HepG2 (cell line): ENCODE data around the gene ZBTB7A. TPM values are rescaled to one million over a fixed set of nuclear protein-coding genes. Genes with fewer than 3 reads are reported as not detected.

Experiments
- ADNP ChIP-seq: sonication (generic); formaldehyde crosslinking; IDR thresholded peaks from 2 replicates; pipeline ENCODE4 v1.4.0; 2020; ENCODE audit warnings: missing genetic modification reagents
- ATF1 ChIP-seq: IDR thresholded peaks from 2 replicates; pipeline ENCODE4 v1.6.1; 2016; ENCODE audit warnings: mild to moderate bottlenecking, control low read depth
- CEBPG ChIP-seq: IDR thresholded peaks from 2 replicates; pipeline ENCODE4 v1.6.1; 2016
- FOXO1 ChIP-seq: sonication (generic); formaldehyde crosslinking; IDR thresholded peaks from 2 replicates; pipeline ENCODE4 v1.4.0; 2020; ENCODE audit warnings: missing genetic modification reagents
- HDAC6 ChIP-seq: fragments of 200-600 bp; sonication (generic); IDR thresholded peaks from 2 replicates; pipeline ENCODE4 v1.7.0; 2017; ENCODE audit warnings: mild to moderate bottlenecking, antibody characterized with exemption, low read length, low read depth
- ISL2 ChIP-seq: sonication (generic); formaldehyde crosslinking; IDR thresholded peaks from 2 replicates; pipeline ENCODE4 v1.5.0; 2020; ENCODE audit warnings: missing genetic modification reagents
- KAT7 ChIP-seq: IDR thresholded peaks from 2 replicates; pipeline ENCODE4 v1.6.1; 2018; ENCODE audit warnings: borderline replicate concordance, missing compliant biosample characterization
- MED1 ChIP-seq: sonication (generic); formaldehyde crosslinking; IDR thresholded peaks from 2 replicates; pipeline ENCODE4 v1.4.0; 2020; ENCODE audit warnings: missing genetic modification reagents
- NFATC3 ChIP-seq: sonication (generic); formaldehyde crosslinking; IDR thresholded peaks from 2 replicates; pipeline ENCODE4 v1.5.1; 2020; ENCODE audit warnings: mild to moderate bottlenecking, missing genetic modification reagents
- PAX8 ChIP-seq: sonication (generic); formaldehyde crosslinking; IDR thresholded peaks from 2 replicates; pipeline ENCODE4 v1.8.0; 2022; ENCODE audit warnings: mild to moderate bottlenecking, missing genetic modification reagents, borderline replicate concordance
- PLRG1 ChIP-seq: fragments of 450-650 bp; conservative IDR thresholded peaks from 2 replicates; pipeline ENCODE4 v1.6.1; 2016
- PTBP1 ChIP-seq: fragments of 200-400 bp; formaldehyde crosslinking; IDR thresholded peaks from 2 replicates; pipeline ENCODE4 v1.6.1; 2018; ENCODE audit warnings: low read length, low read depth; ENCODE audit not compliant: poor library complexity, severe bottlenecking
- SRY ChIP-seq: sonication (generic); formaldehyde crosslinking; IDR thresholded peaks from 2 replicates; pipeline ENCODE4 v1.8.0; 2022; ENCODE audit warnings: mild to moderate bottlenecking, missing genetic modification reagents
- ZBTB38 ChIP-seq: sonication (generic); formaldehyde crosslinking; IDR thresholded peaks from 2 replicates; pipeline ENCODE4 v1.5.1; 2020; ENCODE audit warnings: mild to moderate bottlenecking, missing genetic modification reagents
- ZBTB42 ChIP-seq: sonication (generic); formaldehyde crosslinking; IDR thresholded peaks from 2 replicates; pipeline ENCODE4 v1.5.0; 2020; ENCODE audit warnings: mild to moderate bottlenecking, missing genetic modification reagents
- ZNF24 ChIP-seq: fragments of 450-650 bp; IDR thresholded peaks from 2 replicates; pipeline ENCODE4 v1.6.1; 2017; ENCODE audit warnings: antibody characterized with exemption, mild to moderate bottlenecking
- ZNF383 ChIP-seq: sonication (generic); formaldehyde crosslinking; IDR thresholded peaks from 2 replicates; pipeline ENCODE4 v1.4.0; 2020; ENCODE audit warnings: missing genetic modification reagents, mild to moderate bottlenecking, borderline replicate concordance
- ZNF737 ChIP-seq: sonication (generic); formaldehyde crosslinking; IDR thresholded peaks from 2 replicates; pipeline ENCODE4 v1.5.0; 2020; ENCODE audit warnings: missing genetic modification reagents, mild to moderate bottlenecking, borderline replicate concordance
- ZNF768 ChIP-seq: sonication (generic); formaldehyde crosslinking; IDR thresholded peaks from 2 replicates; pipeline ENCODE4 v1.4.0; 2020; ENCODE audit warnings: missing genetic modification reagents
- polyA plus RNA-seq, 8 experiments: library from polyadenylated mRNA; depleted of rRNA in 3 of 8; stranded (reverse) in 7 of 8; unstranded in 1 of 8; fragments of >200 nt; fragmentation: Illumina TruSeq in 4 of 8; extraction: Trizol in 4 of 8; gene quantifications; 2 replicates each; pipeline versions ENCODE4 v1.2.1 to v1.2.3, GENCODE V29; 2011 to 2016; ENCODE audit warnings: low read depth in 4 of 8, missing spikeins in 1 of 8, mixed read lengths in 1 of 8; ENCODE audit not compliant: insufficient read depth in 1 of 8
- total RNA-seq, 5 experiments: library from RNA; depleted of rRNA; stranded (reverse); fragments of >200 nt; fragmentation: Illumina TruSeq; extraction: Trizol; gene quantifications; 2 replicates each; pipeline ENCODE4 v1.2.3, GENCODE V29; 2016; ENCODE audit warnings: low read depth in 1 of 5
- TF ChIP-seq, protein P1 (sequence below): sonication (generic); formaldehyde crosslinking; IDR thresholded peaks from 2 replicates; pipeline ENCODE4 v1.8.0; 2022; ENCODE audit warnings: mild to moderate bottlenecking, missing genetic modification reagents, borderline replicate concordance
- TF ChIP-seq, protein P2 (sequence below): sonication (generic); formaldehyde crosslinking; IDR thresholded peaks from 2 replicates; pipeline ENCODE4 v1.4.0; 2020; ENCODE audit warnings: mild to moderate bottlenecking, missing genetic modification reagents
- TF ChIP-seq, protein P3 (sequence below): IDR thresholded peaks from 2 replicates; pipeline ENCODE4 v1.6.1; 2016
- TF ChIP-seq, protein P4 (sequence below): sonication (generic); formaldehyde crosslinking; IDR thresholded peaks from 2 replicates; pipeline ENCODE4 v1.4.0; 2020; ENCODE audit warnings: mild to moderate bottlenecking, missing genetic modification reagents
- TF ChIP-seq, protein P5 (sequence below): sonication (generic); formaldehyde crosslinking; IDR thresholded peaks from 2 replicates; pipeline ENCODE4 v1.4.0; 2020; ENCODE audit warnings: missing genetic modification reagents

ZBTB7A gene
- total and polyA plus RNA-seq, 2 of the 13 experiments (the other 11 are each of a cell fraction or from before 2014, with no cell fraction given) = 3.6 to 4.0 TPM

DNA sequence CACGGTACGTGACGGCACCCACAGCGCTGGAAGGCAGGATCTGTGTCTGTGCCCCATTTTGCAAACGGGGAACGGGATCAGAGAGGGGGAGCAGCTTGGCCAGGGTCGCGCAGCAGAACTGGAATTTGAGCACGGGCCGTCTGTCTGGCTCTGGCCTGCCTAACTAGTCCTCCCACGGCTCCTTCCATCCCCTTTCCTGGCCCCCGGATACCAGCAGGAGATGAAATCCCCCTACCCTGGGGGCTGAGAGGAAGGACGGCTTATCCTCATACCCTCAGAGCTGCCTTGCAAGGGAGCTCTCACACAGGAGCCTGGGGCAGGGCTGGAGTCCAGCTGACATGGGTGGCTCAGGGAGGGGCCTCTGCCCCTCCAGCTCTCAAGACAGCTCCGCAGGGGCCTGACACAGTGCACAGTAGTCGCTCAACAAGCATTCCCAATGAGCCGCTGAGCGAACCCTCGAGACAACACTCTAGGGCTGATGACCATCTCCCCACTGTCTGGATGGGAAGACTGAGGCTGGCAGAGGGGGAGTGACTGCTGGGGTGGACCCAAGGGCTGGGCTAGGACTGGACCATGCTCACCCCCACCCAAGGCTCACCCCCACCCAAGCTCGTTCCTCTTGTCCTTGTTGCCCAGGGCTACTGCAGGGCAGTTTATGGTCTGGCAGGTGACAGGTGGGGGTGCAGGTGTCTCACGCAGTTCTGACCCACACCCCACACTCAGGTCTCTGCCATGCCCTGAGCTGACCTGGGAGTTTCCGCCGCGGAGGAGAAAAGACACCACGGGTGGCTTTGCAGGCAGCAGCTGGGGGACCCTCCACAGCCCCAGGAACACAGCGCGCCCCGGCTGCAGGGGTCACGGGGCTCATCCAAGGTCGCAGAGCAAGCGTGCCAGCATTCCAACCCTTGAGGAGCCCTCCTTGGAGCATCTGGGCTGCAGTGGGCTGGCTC is 4.0 kb downstream of the ZBTB7A start (continued):
- TF ChIP-seq, protein P1, sequence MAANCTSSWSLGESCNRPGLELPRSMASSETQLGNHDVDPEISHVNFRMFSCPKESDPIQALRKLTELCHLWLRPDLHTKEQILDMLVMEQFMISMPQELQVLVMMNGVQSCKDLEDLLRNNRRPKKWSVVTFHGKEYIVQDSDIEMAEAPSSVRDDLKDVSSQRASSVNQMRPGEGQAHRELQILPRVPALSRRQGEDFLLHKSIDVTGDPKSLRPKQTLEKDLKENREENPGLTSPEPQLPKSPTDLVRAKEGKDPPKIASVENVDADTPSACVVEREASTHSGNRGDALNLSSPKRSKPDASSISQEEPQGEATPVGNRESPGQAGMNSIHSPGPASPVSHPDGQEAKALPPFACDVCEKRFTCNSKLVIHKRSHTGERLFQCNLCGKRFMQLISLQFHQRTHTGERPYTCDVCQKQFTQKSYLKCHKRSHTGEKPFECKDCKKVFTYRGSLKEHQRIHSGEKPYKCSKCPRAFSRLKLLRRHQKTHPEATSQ = no peak
- TF ChIP-seq ZNF737 (no peak), SRY (no peak), KAT7 (CRISPR knock-in tag) (0 out of 2 replicates have a peak, but pooled peaks have one; percentile 9), PTBP1 (no peak), PAX8 (CRISPR knock-in tag) (no peak), HDAC6 (no peak), ZNF383 (no peak), CEBPG (CRISPR knock-in tag) (no peak), ZBTB38 (CRISPR knock-in tag) (no peak), NFATC3 (CRISPR knock-in tag) (no peak), PLRG1 (no peak), MED1 (CRISPR knock-in tag) (no peak), ZBTB42 (0 out of 2 replicates have a peak, but pooled peaks have one; percentile 11), ATF1 (CRISPR knock-in tag) (no peak), ZNF24 (no peak), ZNF768 (peak; percentile 92), FOXO1 (CRISPR knock-in tag) (no peak), ISL2 (CRISPR knock-in tag) (no peak), ADNP (CRISPR knock-in tag) (peak; percentile 75; the same call in 1 of the 2 replicates)
- TF ChIP-seq, protein P2, sequence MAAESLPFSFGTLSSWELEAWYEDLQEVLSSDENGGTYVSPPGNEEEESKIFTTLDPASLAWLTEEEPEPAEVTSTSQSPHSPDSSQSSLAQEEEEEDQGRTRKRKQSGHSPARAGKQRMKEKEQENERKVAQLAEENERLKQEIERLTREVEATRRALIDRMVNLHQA = no peak
- TF ChIP-seq, protein P3, sequence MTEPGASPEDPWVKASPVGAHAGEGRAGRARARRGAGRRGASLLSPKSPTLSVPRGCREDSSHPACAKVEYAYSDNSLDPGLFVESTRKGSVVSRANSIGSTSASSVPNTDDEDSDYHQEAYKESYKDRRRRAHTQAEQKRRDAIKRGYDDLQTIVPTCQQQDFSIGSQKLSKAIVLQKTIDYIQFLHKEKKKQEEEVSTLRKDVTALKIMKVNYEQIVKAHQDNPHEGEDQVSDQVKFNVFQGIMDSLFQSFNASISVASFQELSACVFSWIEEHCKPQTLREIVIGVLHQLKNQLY (CRISPR knock-in tag) = no peak
- TF ChIP-seq, protein P4, sequence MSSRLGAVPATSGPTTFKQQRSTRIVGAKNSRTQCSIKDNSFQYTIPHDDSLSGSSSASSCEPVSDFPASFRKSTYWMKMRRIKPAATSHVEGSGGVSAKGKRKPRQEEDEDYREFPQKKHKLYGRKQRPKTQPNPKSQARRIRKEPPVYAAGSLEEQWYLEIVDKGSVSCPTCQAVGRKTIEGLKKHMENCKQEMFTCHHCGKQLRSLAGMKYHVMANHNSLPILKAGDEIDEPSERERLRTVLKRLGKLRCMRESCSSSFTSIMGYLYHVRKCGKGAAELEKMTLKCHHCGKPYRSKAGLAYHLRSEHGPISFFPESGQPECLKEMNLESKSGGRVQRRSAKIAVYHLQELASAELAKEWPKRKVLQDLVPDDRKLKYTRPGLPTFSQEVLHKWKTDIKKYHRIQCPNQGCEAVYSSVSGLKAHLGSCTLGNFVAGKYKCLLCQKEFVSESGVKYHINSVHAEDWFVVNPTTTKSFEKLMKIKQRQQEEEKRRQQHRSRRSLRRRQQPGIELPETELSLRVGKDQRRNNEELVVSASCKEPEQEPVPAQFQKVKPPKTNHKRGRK (CRISPR knock-in tag) = no peak
- TF ChIP-seq, protein P5, sequence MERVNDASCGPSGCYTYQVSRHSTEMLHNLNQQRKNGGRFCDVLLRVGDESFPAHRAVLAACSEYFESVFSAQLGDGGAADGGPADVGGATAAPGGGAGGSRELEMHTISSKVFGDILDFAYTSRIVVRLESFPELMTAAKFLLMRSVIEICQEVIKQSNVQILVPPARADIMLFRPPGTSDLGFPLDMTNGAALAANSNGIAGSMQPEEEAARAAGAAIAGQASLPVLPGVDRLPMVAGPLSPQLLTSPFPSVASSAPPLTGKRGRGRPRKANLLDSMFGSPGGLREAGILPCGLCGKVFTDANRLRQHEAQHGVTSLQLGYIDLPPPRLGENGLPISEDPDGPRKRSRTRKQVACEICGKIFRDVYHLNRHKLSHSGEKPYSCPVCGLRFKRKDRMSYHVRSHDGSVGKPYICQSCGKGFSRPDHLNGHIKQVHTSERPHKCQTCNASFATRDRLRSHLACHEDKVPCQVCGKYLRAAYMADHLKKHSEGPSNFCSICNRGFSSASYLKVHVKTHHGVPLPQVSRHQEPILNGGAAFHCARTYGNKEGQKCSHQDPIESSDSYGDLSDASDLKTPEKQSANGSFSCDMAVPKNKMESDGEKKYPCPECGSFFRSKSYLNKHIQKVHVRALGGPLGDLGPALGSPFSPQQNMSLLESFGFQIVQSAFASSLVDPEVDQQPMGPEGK (CRISPR knock-in tag) = 0 out of 2 replicates have a peak, but pooled peaks have one; percentile 12
